GM12878 (cell line): Measurements from ENCODE around the gene SLC27A5.

Experiments
- CHD2 ChIP-seq: IDR thresholded peaks from 2 replicates; pipeline ENCODE4 v1.6.1; 2011; ENCODE audit warnings: low read depth, low read length, improper control_type of control experiment, borderline replicate concordance
- CTCF ChIP-seq, 3 experiments: IDR thresholded peaks in 2 of 3; conservative IDR thresholded peaks in 1 of 3; 2 replicates each; pipeline ENCODE4 v1.5.1; 2011; ENCODE audit warnings: low read depth in 3 of 3, low read length in 3 of 3, mild to moderate bottlenecking in 3 of 3, control low read depth in 2 of 3, moderate library complexity in 2 of 3, inconsistent platforms in 1 of 3, mixed read lengths in 1 of 3; ENCODE audit not compliant: control insufficient read depth in 2 of 3, insufficient read depth in 1 of 3; ENCODE audit errors: extremely low read depth in 1 of 3
- EP300 ChIP-seq, 2 experiments: fragments of 150-350 bp in 1 of 2; IDR thresholded peaks; 2 replicates each; pipeline ENCODE4 v1.6.1; 2011 to 2012; ENCODE audit warnings: low read depth in 2 of 2, low read length in 2 of 2, borderline replicate concordance in 1 of 2, improper control_type of control experiment in 1 of 2, inconsistent platforms in 1 of 2; ENCODE audit not compliant: control insufficient read depth in 1 of 2
- FOXK2 ChIP-seq: fragments of 450-650 bp; IDR thresholded peaks from 2 replicates; pipeline ENCODE4 v1.6.1; 2017; ENCODE audit warnings: mild to moderate bottlenecking, moderate library complexity
- POLR2A ChIP-seq: IDR thresholded peaks from 2 replicates; pipeline ENCODE4 v1.6.1; 2011; ENCODE audit warnings: low read depth, mild to moderate bottlenecking, low read length
- SIN3A ChIP-seq: IDR thresholded peaks from 2 replicates; pipeline ENCODE4 v1.6.1; 2012; ENCODE audit warnings: low read depth, low read length, improper control_type of control experiment
- SREBF2 ChIP-seq: IDR thresholded peaks from 2 replicates; pipeline ENCODE4 v1.6.1; 2012; ENCODE audit warnings: mild to moderate bottlenecking, low read length
- TARDBP ChIP-seq: IDR thresholded peaks from 2 replicates; pipeline ENCODE4 v1.6.1; 2016; ENCODE audit warnings: borderline replicate concordance

- no peak for TF ChIP-seq CTCF (IDR thresholded peaks at IDR 0.05 in 2 of 3, conservative IDR thresholded peaks at IDR 0.05 in 1 of 3; ENCODE audit: control insufficient read depth in 2 of 3, extremely low read depth in 1 of 3, insufficient read depth in 1 of 3, low read depth in 3 of 3, low read length in 3 of 3)
- peak; percentile 99 for TF ChIP-seq POLR2A
- no peak for TF ChIP-seq SREBF2
- no peak for TF ChIP-seq FOXK2
- TF ChIP-seq SIN3A, result no peak
- peak in 1 of 2 experiments; percentile 39; a peak in 1 of 4 replicates for TF ChIP-seq EP300 (IDR thresholded peaks at IDR 0.05; ENCODE audit: borderline replicate concordance in 1 of 2, control insufficient read depth in 1 of 2, low read depth in 2 of 2, low read length in 2 of 2)
- TF ChIP-seq CHD2, result peak; percentile 81
- TF ChIP-seq TARDBP, result no peak
Measured at GRCh38 chr19:58543826-58544590, 32.2 kb upstream of the SLC27A5 start, which contains the start of gene TRIM28.
